Epithelial cell of proximal tubule (primary cell): Measurements from ENCODE around the gene CELSR2. TPM values are rescaled to one million over a fixed set of nuclear protein-coding genes. Genes with fewer than 3 reads are reported as not detected.
"Not testable (repeated sequence)": the region's sequence is repeated elsewhere in the genome, so short reads cannot be mapped to it uniquely, and the experiment has no call there.

ENCODE experiments used
- DNase-seq: peaks from one replicate; pipeline ENCODE4 v3.0.0-alpha.2; 2011; ENCODE audit warnings: low read depth
- H3K4me3 ChIP-seq: 2 replicates; pipeline ENCODE4 v1.5.1; 2011; ENCODE audit warnings: low read depth, mild to moderate bottlenecking, low read length
- CTCF ChIP-seq: conservative IDR thresholded peaks from 2 replicates; pipeline ENCODE4 v1.5.1; 2012; ENCODE audit warnings: low read depth, mild to moderate bottlenecking, low read length
- total RNA-seq: library from RNA; depleted of rRNA; stranded (reverse); fragments of >200 nt; gene quantifications from 2 replicates; pipeline ENCODE4 v1.2.3, GENCODE V29; 2015

Gene CELSR2
- total RNA-seq, 1 donor from 2014 or later, result 14.2 TPM

GRCh38 chr1:109301874-109302273, 52.5 kb downstream of the CELSR2 start:
- no peak for DNase-seq
- no peak for TF ChIP-seq CTCF
- no peak overlapping the region for H3K4me3 ChIP-seq

- no peak for TF ChIP-seq CTCF
- no peak for DNase-seq
- no peak overlapping the region for H3K4me3 ChIP-seq
Measured at GRCh38 chr1:109304226-109304920, 55.0 kb downstream of the CELSR2 start.

GRCh38 chr1:109305991-109306390, 56.7 kb downstream of the CELSR2 start:
- DNase-seq, H3K4me3 ChIP-seq: not testable (repeated sequence)

GRCh38 chr1:109306832-109307273, 57.5 kb downstream of the CELSR2 start, which contains the start of gene MYBPHL:
Gene MYBPHL (minus strand): TSS chr1:109307011. CDS start chr1:109306991, 20 bp downstream.
- H3K4me3 ChIP-seq, result no peak within 1 kb of the TSS
- no peak for DNase-seq
- TF ChIP-seq CTCF, result no peak

- TF ChIP-seq CTCF, result no peak
- H3K4me3 ChIP-seq, result no peak overlapping the region
- DNase-seq, result no peak
Measured at GRCh38 chr1:109307274-109308021, 58.1 kb downstream of the CELSR2 start.

- TF ChIP-seq CTCF, result no peak
- H3K4me3 ChIP-seq, result no peak overlapping the region
- DNase-seq, result no peak
Measured at GRCh38 chr1:109309347-109309746, 60.0 kb downstream of the CELSR2 start.

- DNase-seq, result no peak
- no peak for TF ChIP-seq CTCF
- H3K4me3 ChIP-seq, result no peak overlapping the region
Measured at GRCh38 chr1:109312246-109312645, 62.9 kb downstream of the CELSR2 start.
